Measurements from ENCODE around the gene ARHGAP12.

The ARHGAP12 gene, protein sequence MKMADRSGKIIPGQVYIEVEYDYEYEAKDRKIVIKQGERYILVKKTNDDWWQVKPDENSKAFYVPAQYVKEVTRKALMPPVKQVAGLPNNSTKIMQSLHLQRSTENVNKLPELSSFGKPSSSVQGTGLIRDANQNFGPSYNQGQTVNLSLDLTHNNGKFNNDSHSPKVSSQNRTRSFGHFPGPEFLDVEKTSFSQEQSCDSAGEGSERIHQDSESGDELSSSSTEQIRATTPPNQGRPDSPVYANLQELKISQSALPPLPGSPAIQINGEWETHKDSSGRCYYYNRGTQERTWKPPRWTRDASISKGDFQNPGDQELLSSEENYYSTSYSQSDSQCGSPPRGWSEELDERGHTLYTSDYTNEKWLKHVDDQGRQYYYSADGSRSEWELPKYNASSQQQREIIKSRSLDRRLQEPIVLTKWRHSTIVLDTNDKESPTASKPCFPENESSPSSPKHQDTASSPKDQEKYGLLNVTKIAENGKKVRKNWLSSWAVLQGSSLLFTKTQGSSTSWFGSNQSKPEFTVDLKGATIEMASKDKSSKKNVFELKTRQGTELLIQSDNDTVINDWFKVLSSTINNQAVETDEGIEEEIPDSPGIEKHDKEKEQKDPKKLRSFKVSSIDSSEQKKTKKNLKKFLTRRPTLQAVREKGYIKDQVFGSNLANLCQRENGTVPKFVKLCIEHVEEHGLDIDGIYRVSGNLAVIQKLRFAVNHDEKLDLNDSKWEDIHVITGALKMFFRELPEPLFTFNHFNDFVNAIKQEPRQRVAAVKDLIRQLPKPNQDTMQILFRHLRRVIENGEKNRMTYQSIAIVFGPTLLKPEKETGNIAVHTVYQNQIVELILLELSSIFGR

DNA sequence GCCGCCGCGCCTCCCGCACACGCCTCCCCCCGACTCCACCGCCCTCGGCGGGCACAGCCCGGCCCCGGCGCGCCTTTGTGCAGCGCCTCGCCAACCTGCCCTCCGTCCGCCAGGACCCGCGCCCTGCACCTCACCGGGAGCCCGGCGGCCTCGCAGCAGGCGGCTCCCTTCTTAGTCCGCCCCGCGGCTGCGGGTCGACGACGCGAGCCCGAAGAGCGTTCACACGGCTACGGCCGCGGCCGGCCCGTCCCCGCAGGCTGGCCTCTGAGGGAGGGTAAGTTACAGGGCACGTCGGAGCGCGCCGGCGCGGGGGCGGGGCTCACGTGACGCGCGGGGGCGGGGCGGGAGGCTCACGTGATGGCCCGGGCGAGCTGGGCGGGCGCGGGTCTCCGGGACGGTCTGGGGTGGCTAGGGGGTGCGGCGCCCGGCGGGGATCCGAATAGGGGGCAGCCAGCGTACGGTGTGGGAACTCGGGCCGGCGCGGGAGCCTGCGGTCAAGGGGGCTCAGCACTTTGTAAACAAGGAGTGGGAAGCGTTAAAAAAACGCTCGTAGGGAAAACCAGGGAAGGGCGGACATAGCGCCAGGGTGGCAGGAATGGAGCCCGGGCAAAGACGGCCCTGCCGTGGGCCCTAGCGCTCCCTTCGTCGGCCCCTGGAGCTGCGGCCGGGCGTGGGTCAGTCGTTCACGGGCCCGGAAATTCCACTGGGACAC lies at the start of gene ARHGAP12:
Gene ARHGAP12 (minus strand): TSS at position 283 of the 712 bp plus-strand sequence. CDS start 19,976 bp downstream, outside the sequence.
- Histone ChIP-seq H3K9me3 (ENCODE audit: control insufficient read depth, insufficient read depth, low read length) (no peaks in the 10 kb centered on the region), H3K4me2 (ENCODE audit: low read length) (peak within 1 kb of the TSS; percentile 85), H3K4me3 (ENCODE audit: low read length) (peak within 1 kb of the TSS; percentile 90), H3K27ac (ENCODE audit: low read depth, low read length) (peak within 1 kb of the TSS; percentile 27), H3K79me2 (ENCODE audit: control insufficient read depth, low read length) (peaks cover 47% of the 10 kb centered on the region), H3K36me3 (ENCODE audit: control insufficient read depth, low read length) (no peaks in the 10 kb centered on the region), H3K9me2 (replicated peaks; ENCODE audit: control insufficient read depth, low read length) (no peaks in the 10 kb centered on the region), H3K27me3 (ENCODE audit: control insufficient read depth, low read length) (no peaks in the 10 kb centered on the region), H3K4me1 (ENCODE audit: control insufficient read depth, low read length) (peaks cover 40% of the 10 kb centered on the region), H4K20me1 (ENCODE audit: control insufficient read depth, insufficient read depth, low read depth, low read length) (0 out of 2 replicates have a peak, but pooled peaks cover 10% of the 10 kb centered on the region), H3F3A (ENCODE audit: control insufficient read depth, insufficient read depth) (peaks cover 5% of the 10 kb centered on the region; the same call in 1 of the 2 replicates)
- TF ChIP-seq, protein P1, sequence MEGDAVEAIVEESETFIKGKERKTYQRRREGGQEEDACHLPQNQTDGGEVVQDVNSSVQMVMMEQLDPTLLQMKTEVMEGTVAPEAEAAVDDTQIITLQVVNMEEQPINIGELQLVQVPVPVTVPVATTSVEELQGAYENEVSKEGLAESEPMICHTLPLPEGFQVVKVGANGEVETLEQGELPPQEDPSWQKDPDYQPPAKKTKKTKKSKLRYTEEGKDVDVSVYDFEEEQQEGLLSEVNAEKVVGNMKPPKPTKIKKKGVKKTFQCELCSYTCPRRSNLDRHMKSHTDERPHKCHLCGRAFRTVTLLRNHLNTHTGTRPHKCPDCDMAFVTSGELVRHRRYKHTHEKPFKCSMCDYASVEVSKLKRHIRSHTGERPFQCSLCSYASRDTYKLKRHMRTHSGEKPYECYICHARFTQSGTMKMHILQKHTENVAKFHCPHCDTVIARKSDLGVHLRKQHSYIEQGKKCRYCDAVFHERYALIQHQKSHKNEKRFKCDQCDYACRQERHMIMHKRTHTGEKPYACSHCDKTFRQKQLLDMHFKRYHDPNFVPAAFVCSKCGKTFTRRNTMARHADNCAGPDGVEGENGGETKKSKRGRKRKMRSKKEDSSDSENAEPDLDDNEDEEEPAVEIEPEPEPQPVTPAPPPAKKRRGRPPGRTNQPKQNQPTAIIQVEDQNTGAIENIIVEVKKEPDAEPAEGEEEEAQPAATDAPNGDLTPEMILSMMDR (IDR thresholded peaks at IDR 0.05; ENCODE audit: low read depth, low read length, poor library complexity, severe bottlenecking), result no peak
- TF ChIP-seq EZH2phosphoT487 (IDR thresholded peaks at IDR 0.05; ENCODE audit: borderline replicate concordance, low read length), result no peak

DNA sequence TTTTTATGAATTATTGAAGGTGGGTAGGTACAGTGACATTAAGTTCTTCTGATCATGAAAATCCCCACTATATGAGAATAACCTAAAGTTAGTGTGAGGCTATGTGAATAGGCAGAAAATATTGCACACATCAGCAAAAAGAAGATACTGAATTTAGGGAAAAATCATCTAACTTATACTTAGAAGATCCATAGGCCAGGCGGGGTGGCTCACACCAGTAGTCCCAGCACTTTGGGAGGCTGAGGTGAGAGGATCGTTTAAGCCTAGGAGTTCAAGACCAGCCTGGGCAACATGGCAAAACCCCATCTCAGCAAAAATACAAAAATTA lies 49.5 kb upstream of the ARHGAP12 start:
- Histone ChIP-seq H3K9me2 (replicated peaks; ENCODE audit: control insufficient read depth, low read length) (no peaks in the 10 kb centered on the region), H3K79me2 (ENCODE audit: control insufficient read depth, low read length) (no peaks in the 10 kb centered on the region), H3K27ac (ENCODE audit: low read depth, low read length) (no peak overlapping the region), H3K36me3 (ENCODE audit: control insufficient read depth, low read length) (no peaks in the 10 kb centered on the region), H4K20me1 (ENCODE audit: control insufficient read depth, insufficient read depth, low read depth, low read length) (no peaks in the 10 kb centered on the region), H3K4me2 (ENCODE audit: low read length) (no peak overlapping the region), H3K27me3 (ENCODE audit: control insufficient read depth, low read length) (no peaks in the 10 kb centered on the region), H3F3A (ENCODE audit: control insufficient read depth, insufficient read depth) (no peaks in the 10 kb centered on the region), H3K4me1 (ENCODE audit: control insufficient read depth, low read length) (peaks cover 7% of the 10 kb centered on the region), H3K4me3 (ENCODE audit: low read length) (no peak overlapping the region), H3K9me3 (ENCODE audit: control insufficient read depth, insufficient read depth, low read length) (no peaks in the 10 kb centered on the region)
- no peak for TF ChIP-seq EZH2phosphoT487 (IDR thresholded peaks at IDR 0.05; ENCODE audit: borderline replicate concordance, low read length)
- TF ChIP-seq, protein P1 (IDR thresholded peaks at IDR 0.05; ENCODE audit: low read depth, low read length, poor library complexity, severe bottlenecking), result no peak

DNA sequence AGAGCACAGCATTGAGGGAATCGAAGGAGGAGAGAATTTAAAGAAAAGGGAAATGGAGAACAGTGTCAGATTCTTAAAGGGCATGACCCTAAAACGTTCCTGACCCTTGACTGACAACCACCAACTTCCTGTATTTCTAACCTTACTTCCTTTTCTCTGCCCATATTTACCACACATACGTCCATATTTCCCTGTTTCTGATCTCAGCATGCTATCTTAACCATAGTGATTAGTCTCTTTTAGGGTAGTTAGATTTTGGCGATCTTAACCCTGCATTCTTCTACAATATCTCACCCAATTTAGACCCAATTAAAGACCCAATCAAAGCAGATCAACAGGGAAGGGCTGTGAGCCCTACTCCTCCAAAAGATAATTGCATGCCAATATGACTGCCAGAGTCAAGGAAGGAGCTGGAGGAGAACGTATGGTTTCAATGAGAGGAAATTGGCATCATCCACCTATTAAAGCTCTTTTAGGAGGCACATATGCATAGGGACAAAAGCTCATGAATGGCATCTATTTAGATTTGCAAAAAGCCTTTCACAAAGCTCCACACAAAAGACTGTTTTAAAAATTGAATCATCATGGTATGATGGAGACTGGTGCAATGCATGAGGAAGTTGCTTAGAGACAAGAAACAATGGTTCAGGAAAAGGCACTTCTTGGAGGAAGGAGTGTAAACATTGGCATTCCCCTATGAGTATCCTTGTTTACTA lies 49.0 kb upstream of the ARHGAP12 start:
- no peaks in the 10 kb centered on the region for H3K79me2 ChIP-seq (ENCODE audit: control insufficient read depth, low read length)
- H3K36me3 ChIP-seq (ENCODE audit: control insufficient read depth, low read length), result no peaks in the 10 kb centered on the region
- no peak for TF ChIP-seq EZH2phosphoT487 (IDR thresholded peaks at IDR 0.05; ENCODE audit: borderline replicate concordance, low read length)
- TF ChIP-seq, protein P1 (IDR thresholded peaks at IDR 0.05; ENCODE audit: low read depth, low read length, poor library complexity, severe bottlenecking), result no peak
- H3K27me3 ChIP-seq (ENCODE audit: control insufficient read depth, low read length), result no peaks in the 10 kb centered on the region
- peak overlapping the region; percentile 7; the same call in 1 of the 2 replicates for H3K4me2 ChIP-seq (ENCODE audit: low read length)
- no peaks in the 10 kb centered on the region for H3K9me2 ChIP-seq (replicated peaks; ENCODE audit: control insufficient read depth, low read length)
- no peak overlapping the region for H3K4me3 ChIP-seq (ENCODE audit: low read length)
- no peaks in the 10 kb centered on the region for H4K20me1 ChIP-seq (ENCODE audit: control insufficient read depth, insufficient read depth, low read depth, low read length)
- H3K27ac ChIP-seq (ENCODE audit: low read depth, low read length), result no peak overlapping the region
- peaks cover 7% of the 10 kb centered on the region for H3K4me1 ChIP-seq (ENCODE audit: control insufficient read depth, low read length)
- no peaks in the 10 kb centered on the region for H3K9me3 ChIP-seq (ENCODE audit: control insufficient read depth, insufficient read depth, low read length)
- H3F3A ChIP-seq (ENCODE audit: control insufficient read depth, insufficient read depth), result no peaks in the 10 kb centered on the region
